Smooth muscle cell (in vitro differentiated cells): Measurements from ENCODE around the gene FAM83F. TPM values are rescaled to one million over a fixed set of nuclear protein-coding genes. Genes with fewer than 3 reads are reported as not detected.

Experiments
- DNase-seq: peaks from one replicate; lab custom pipeline; 2025; ENCODE audit not compliant: unreplicated experiment; lab: John Stamatoyannopoulos, UW
- H2AFZ ChIP-seq: fragments of 200-600 bp; sonication (generic); 2 replicates; pipeline ENCODE4 v1.6.0; 2016; ENCODE audit warnings: antibody characterized with exemption, low read depth, mild to moderate bottlenecking
- H3F3A ChIP-seq: fragments of 200-600 bp; sonication (generic); 2 replicates; pipeline ENCODE4 v1.6.0; 2017; ENCODE audit warnings: antibody characterized with exemption, low read depth
- H3K27ac ChIP-seq: fragments of 200-600 bp; sonication (generic); 2 replicates; pipeline ENCODE4 v1.5.1; 2016; ENCODE audit warnings: low read depth, mild to moderate bottlenecking
- H3K27me3 ChIP-seq: fragments of 200-600 bp; sonication (generic); 2 replicates; pipeline ENCODE4 v1.6.1; 2016; ENCODE audit warnings: low read depth, mild to moderate bottlenecking
- H3K36me3 ChIP-seq: fragments of 200-600 bp; sonication (generic); 2 replicates; pipeline ENCODE4 v1.5.1; 2016; ENCODE audit warnings: low read depth
- H3K4me1 ChIP-seq: fragments of 200-600 bp; sonication (generic); 2 replicates; pipeline ENCODE4 v1.5.1; 2016; ENCODE audit warnings: low read depth
- H3K4me2 ChIP-seq: fragments of 200-600 bp; sonication (generic); 2 replicates; pipeline ENCODE4 v1.6.0; 2016; ENCODE audit warnings: mild to moderate bottlenecking
- H3K4me3 ChIP-seq: fragments of 200-600 bp; sonication (generic); 2 replicates; pipeline ENCODE4 v1.5.1; 2016; ENCODE audit warnings: mild to moderate bottlenecking
- H3K79me2 ChIP-seq: fragments of 200-600 bp; sonication (generic); 2 replicates; pipeline ENCODE4 v1.6.0; 2016; ENCODE audit warnings: low read depth, mild to moderate bottlenecking
- H3K9ac ChIP-seq: fragments of 200-600 bp; sonication (generic); 2 replicates; pipeline ENCODE4 v1.6.0; 2016; ENCODE audit warnings: low read depth
- H3K9me3 ChIP-seq: fragments of 200-600 bp; sonication (generic); replicated peaks from 2 replicates; pipeline ENCODE4 v1.5.1; 2016; ENCODE audit warnings: low read depth
- H4K20me1 ChIP-seq: fragments of 200-600 bp; sonication (generic); 2 replicates; pipeline ENCODE4 v1.6.0; 2016; ENCODE audit warnings: low read depth
- WGBS: methylation state at CpG from one replicate; pipeline ENCODE4 v1.1.7; 2016; ENCODE audit warnings: low lambda C conversion rate; 5-methylcytosine and 5-hydroxymethylcytosine counted together
- polyA plus RNA-seq: library from polyadenylated mRNA; unstranded; fragments of >200 nt; fragmentation: Nextera tagmentation; extraction: Ambion mirVana; gene quantifications from 2 replicates; pipeline ENCODE4 v1.2.1, GENCODE V29; 2016
- total RNA-seq: library from RNA; depleted of rRNA; stranded (reverse); fragments of >200 nt; gene quantifications from 2 replicates; pipeline ENCODE4 v1.2.3, GENCODE V29; 2014
- TF ChIP-seq, protein P1 (sequence below): fragments of 200-600 bp; sonication (generic); IDR thresholded peaks from 2 replicates; pipeline ENCODE4 v1.5.1; 2017; ENCODE audit warnings: borderline replicate concordance, mild to moderate bottlenecking, antibody characterized with exemption; ENCODE audit not compliant: insufficient read depth, poor library complexity, severe bottlenecking

The FAM83F gene
- total and polyA plus RNA-seq, 2 experiments from 2014 or later = 1.4 to 1.6 TPM

DNA sequence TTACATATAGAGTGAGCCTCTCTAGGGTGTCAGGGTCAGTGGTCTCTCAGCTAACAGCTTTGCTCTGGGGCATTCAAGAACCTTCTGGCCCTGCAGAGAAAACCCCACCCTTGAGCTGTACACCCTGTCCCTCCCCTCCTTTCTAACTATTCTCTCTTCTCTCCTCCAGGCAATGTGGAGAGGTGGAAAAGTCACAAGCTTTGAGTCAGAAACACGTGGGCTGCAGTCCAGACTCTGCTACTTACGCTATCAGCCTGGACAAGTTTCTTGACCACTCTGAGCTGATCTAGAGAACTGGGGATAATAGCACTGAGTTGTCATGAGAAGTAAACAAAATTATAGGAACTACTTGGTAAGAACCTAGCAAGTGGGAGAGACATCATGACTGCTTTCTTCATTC lies 10.7 kb upstream of the FAM83F start:
- DNase-seq = no peak
- no peaks in the 10 kb centered on the region for H3K36me3 ChIP-seq
- no peak overlapping the region for H3K27ac ChIP-seq
- no peak overlapping the region for H2AFZ ChIP-seq
- H3K27me3 ChIP-seq = peaks cover 9% of the 10 kb centered on the region
- H3K9ac ChIP-seq = no peak overlapping the region
- H3K4me1 ChIP-seq = no peaks in the 10 kb centered on the region
- TF ChIP-seq, protein P1, sequence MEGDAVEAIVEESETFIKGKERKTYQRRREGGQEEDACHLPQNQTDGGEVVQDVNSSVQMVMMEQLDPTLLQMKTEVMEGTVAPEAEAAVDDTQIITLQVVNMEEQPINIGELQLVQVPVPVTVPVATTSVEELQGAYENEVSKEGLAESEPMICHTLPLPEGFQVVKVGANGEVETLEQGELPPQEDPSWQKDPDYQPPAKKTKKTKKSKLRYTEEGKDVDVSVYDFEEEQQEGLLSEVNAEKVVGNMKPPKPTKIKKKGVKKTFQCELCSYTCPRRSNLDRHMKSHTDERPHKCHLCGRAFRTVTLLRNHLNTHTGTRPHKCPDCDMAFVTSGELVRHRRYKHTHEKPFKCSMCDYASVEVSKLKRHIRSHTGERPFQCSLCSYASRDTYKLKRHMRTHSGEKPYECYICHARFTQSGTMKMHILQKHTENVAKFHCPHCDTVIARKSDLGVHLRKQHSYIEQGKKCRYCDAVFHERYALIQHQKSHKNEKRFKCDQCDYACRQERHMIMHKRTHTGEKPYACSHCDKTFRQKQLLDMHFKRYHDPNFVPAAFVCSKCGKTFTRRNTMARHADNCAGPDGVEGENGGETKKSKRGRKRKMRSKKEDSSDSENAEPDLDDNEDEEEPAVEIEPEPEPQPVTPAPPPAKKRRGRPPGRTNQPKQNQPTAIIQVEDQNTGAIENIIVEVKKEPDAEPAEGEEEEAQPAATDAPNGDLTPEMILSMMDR = no peak
- H3K9me3 ChIP-seq = no peaks in the 10 kb centered on the region
- no peaks in the 10 kb centered on the region for H4K20me1 ChIP-seq
- WGBS = 14% methylated on average over 2 of the region's 2 CpGs
- H3K4me2 ChIP-seq = no peak overlapping the region
- no peaks in the 10 kb centered on the region for H3K79me2 ChIP-seq
- no peaks in the 10 kb centered on the region for H3F3A ChIP-seq
- H3K4me3 ChIP-seq = no peak overlapping the region

DNA sequence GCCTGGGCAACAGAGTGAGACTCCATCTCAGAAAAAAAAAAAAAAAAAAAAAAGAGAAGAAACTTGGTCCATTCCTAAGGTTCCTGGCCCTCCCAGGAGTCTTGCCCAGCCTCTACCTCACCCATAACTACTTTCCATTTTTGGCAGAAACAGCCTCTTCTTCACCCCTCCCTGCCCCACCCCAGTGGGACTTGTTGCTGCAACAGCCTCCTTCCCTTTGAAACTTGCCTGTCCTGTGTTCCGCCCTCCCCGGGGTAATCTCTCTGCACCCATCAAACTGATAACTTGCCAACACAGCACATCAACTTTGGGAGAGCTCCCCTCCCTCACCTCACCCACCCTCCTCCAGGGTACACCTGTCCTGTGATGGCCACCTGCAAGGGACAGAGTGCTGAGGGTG lies 10.0 kb upstream of the FAM83F start:
- no peak overlapping the region for H3K4me3 ChIP-seq
- H3K27ac ChIP-seq = no peak overlapping the region
- peaks cover 9% of the 10 kb centered on the region for H3K27me3 ChIP-seq
- DNase-seq = no peak
- no peaks in the 10 kb centered on the region for H3K79me2 ChIP-seq
- WGBS = 94% methylated on average over 2 of the region's 2 CpGs
- H3K36me3 ChIP-seq = no peaks in the 10 kb centered on the region
- no peaks in the 10 kb centered on the region for H3K9me3 ChIP-seq
- TF ChIP-seq, protein P1 = no peak
- no peak overlapping the region for H3K9ac ChIP-seq
- H3K4me2 ChIP-seq = no peak overlapping the region
- H4K20me1 ChIP-seq = no peaks in the 10 kb centered on the region
- H3K4me1 ChIP-seq = no peaks in the 10 kb centered on the region
- H2AFZ ChIP-seq = no peak overlapping the region
- H3F3A ChIP-seq = no peaks in the 10 kb centered on the region

DNA sequence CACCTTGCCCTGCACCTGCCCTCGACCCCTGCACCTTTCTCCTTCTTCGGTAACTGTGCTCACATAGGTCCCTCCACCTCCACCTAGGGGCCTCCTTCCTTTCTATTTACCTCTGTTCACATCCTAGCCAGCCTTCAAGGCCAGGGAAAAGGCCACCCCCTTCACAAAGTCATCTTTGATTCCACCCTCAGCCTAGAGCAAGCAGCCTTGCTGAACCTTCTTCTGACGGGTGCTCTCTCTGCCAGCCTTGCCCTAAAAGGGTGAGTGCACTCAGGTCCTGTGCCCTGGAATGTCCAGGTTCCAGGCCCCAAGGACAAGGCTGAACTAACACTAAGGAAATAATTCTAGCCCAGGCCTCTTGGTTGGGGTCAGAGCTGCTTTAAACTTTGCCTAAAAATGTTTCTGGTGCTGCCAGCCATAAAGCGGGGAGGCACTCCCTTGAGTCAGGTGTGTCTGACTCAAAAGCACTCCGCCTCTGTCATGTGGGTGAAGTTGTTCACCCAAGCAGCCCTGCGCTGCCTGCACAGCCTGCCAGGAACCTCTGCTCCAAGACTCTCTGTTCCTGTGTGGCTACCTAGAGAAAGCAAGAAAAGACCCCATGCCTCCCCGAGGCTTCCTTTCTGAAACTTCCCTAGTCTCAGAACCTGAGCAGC lies 9.2 kb upstream of the FAM83F start:
- H2AFZ ChIP-seq = no peak overlapping the region
- no peaks in the 10 kb centered on the region for H3K79me2 ChIP-seq
- 92% methylated on average over 7 of the region's 7 CpGs for WGBS
- no peak overlapping the region for H3K4me3 ChIP-seq
- H3K9me3 ChIP-seq = no peaks in the 10 kb centered on the region
- no peak overlapping the region for H3K4me2 ChIP-seq
- no peaks in the 10 kb centered on the region for H3K4me1 ChIP-seq
- DNase-seq = no peak
- TF ChIP-seq, protein P1 = no peak
- H3K36me3 ChIP-seq = no peaks in the 10 kb centered on the region
- H3K27me3 ChIP-seq = peaks cover 9% of the 10 kb centered on the region
- H3F3A ChIP-seq = no peaks in the 10 kb centered on the region
- H4K20me1 ChIP-seq = no peaks in the 10 kb centered on the region
- no peak overlapping the region for H3K9ac ChIP-seq
- H3K27ac ChIP-seq = no peak overlapping the region
